Calu3 (cell line): ENCODE results near the gene DCST2. TPM values are rescaled to one million over a fixed set of nuclear protein-coding genes. Genes with fewer than 3 reads are reported as not detected.
A peak's percentile ranks its signal among the peaks of the same experiment; 100 is the strongest.

Source experiments
- BruUV-seq: library from RNA; stranded (reverse); fragments of 400-500 nt; replicated peaks from 2 replicates; lab custom pipeline; 2021; lab: Mats Ljungman, UMichigan
- CTCF ChIA-PET: fragments of 300-600 bp; sonication (Branson Sonifier 250); formaldehyde crosslinking; loops from one replicate; lab custom pipeline; 2022; ENCODE audit warnings: antibody characterized with exemption; lab: Charles Lee
- DNase-seq: peaks from one replicate; pipeline ENCODE4 v3.0.0; 2022
- H3K27ac Mint-ChIP-seq: one replicate; pipeline ENCODE4 v1.8.0; 2022; ENCODE audit warnings: mixed read lengths; ENCODE audit not compliant: unreplicated experiment
- H3K27me3 Mint-ChIP-seq: one replicate; pipeline ENCODE4 v1.8.0; 2022; ENCODE audit warnings: mixed read lengths; ENCODE audit not compliant: unreplicated experiment
- H3K36me3 Mint-ChIP-seq: one replicate; pipeline ENCODE4 v1.8.0; 2022; ENCODE audit warnings: mild to moderate bottlenecking, moderate library complexity, mixed read lengths; ENCODE audit not compliant: insufficient read depth, unreplicated experiment
- H3K4me1 Mint-ChIP-seq: one replicate; pipeline ENCODE4 v1.8.0; 2022; ENCODE audit warnings: mild to moderate bottlenecking, low read depth, mixed read lengths; ENCODE audit not compliant: unreplicated experiment
- H3K4me3 Mint-ChIP-seq: one replicate; pipeline ENCODE4 v1.8.0; 2022; ENCODE audit warnings: mild to moderate bottlenecking, low read depth, moderate library complexity, mixed read lengths; ENCODE audit not compliant: unreplicated experiment
- H3K9me3 Mint-ChIP-seq: one replicate; pipeline ENCODE4 v1.8.0; 2022; ENCODE audit warnings: low read depth, mixed read lengths; ENCODE audit not compliant: unreplicated experiment
- CTCF ChIP-seq: fragments of 200-600 bp; IDR thresholded peaks from one replicate; pipeline ENCODE4 v1.8.0; 2022; ENCODE audit warnings: antibody characterized with exemption; ENCODE audit not compliant: unreplicated experiment
- intact Hi-C: fragments of 100-400 bp; cut with micrococcal nuclease; formaldehyde crosslinking; loops from one replicate; pipeline ENCODE4 v1.10.0; 2022; ENCODE audit not compliant: unreplicated experiment
- total RNA-seq: library from RNA; stranded (reverse); gene quantifications from 2 replicates; pipeline ENCODE4 v1.2.3, GENCODE V29; 2022

The DCST2 gene
- total RNA-seq, 1 experiment from 2014 or later: 1.4 TPM

- H3K36me3 Mint-ChIP-seq: peaks cover 31% of the 10 kb centered on the region
- DNase-seq: no peak
- CTCF ChIA-PET: interaction anchor here (1.0 to 2.6 kb wide), 2 partner anchors 10 kb away, joined by 3 to 11 read pairs; no protein-coding TSS in a partner anchor
- intact Hi-C loops: loop anchor here (10.0 kb wide), 1 partner anchor 48 kb away; the partner anchor contains the start of gene ADAM15
- BruUV-seq: no TSS peak
- H3K4me1 Mint-ChIP-seq: peaks cover 34% of the 10 kb centered on the region
- peak overlapping the region; percentile 94 for H3K4me3 Mint-ChIP-seq
- no peaks in the 10 kb centered on the region for H3K27me3 Mint-ChIP-seq
- H3K9me3 Mint-ChIP-seq: no peaks in the 10 kb centered on the region
- peak overlapping the region; percentile 18 for H3K27ac Mint-ChIP-seq
- no peak for TF ChIP-seq CTCF
Observed at GRCh38 chr1:155006601-155007101, 26.9 kb downstream of the DCST2 start.

- TF ChIP-seq CTCF: no peak
- H3K27ac Mint-ChIP-seq: peak overlapping the region; percentile 93
- no peaks in the 10 kb centered on the region for H3K27me3 Mint-ChIP-seq
- DNase-seq: no peak
- H3K9me3 Mint-ChIP-seq: no peaks in the 10 kb centered on the region
- peak overlapping the region; percentile 94 for H3K4me3 Mint-ChIP-seq
- no TSS peak for BruUV-seq
- H3K4me1 Mint-ChIP-seq: peaks cover 36% of the 10 kb centered on the region
- intact Hi-C loops: loop anchor here (10.0 kb wide), 1 partner anchor 49 kb away; the partner anchor contains the start of gene ADAM15
- peaks cover 44% of the 10 kb centered on the region for H3K36me3 Mint-ChIP-seq
- CTCF ChIA-PET: interaction anchor here (0.5 to 2.6 kb wide), 3 partner anchors 12 to 646 kb away, joined by 3 to 11 read pairs (median 3); no protein-coding TSS in a partner anchor
Observed at GRCh38 chr1:155005076-155006011, 28.2 kb downstream of the DCST2 start.

GRCh38 chr1:155004352-155005075, 29.1 kb downstream of the DCST2 start:
- Mint-ChIP-seq H3K9me3 (no peaks in the 10 kb centered on the region), H3K27ac (peak overlapping the region; percentile 93), H3K36me3 (peaks cover 52% of the 10 kb centered on the region), H3K4me1 (peaks cover 44% of the 10 kb centered on the region), H3K27me3 (no peaks in the 10 kb centered on the region), H3K4me3 (peak overlapping the region; percentile 94)
- intact Hi-C loops: loop anchor here (10.0 kb wide), 1 partner anchor 50 kb away; the partner anchor contains the start of gene ADAM15
- CTCF ChIA-PET: interaction anchor here (0.5 to 1.2 kb wide), 7 partner anchors 8 to 647 kb away, joined by 3 read pairs; partner anchors contain the start of gene ADAM15
- TF ChIP-seq CTCF: no peak
- DNase-seq: no peak
- TSS peak; percentile 2 for BruUV-seq
